Breast epithelium (tissue), 3 donors: ENCODE data around the gene HSD11B2.

Source experiments
- CTCF ChIP-seq, 3 donors: fragments of 450-650 bp; IDR thresholded peaks; one replicate each; pipeline ENCODE4 v1.5.1; 2016 to 2017; ENCODE audit warnings: antibody characterized with exemption in 3 of 3, mild to moderate bottlenecking in 3 of 3, moderate library complexity in 3 of 3
- POLR2A ChIP-seq: fragments of 450-650 bp; IDR thresholded peaks from one replicate; pipeline ENCODE4 v1.6.1; 2016; ENCODE audit warnings: antibody characterized with exemption, mild to moderate bottlenecking, moderate library complexity

- TF ChIP-seq CTCF (IDR thresholded peaks at IDR 0.05), result no peak
- no peak for TF ChIP-seq POLR2A
These were observed 37.8 kb downstream of the HSD11B2 start for GRCh38 chr16:67468731-67469130.
